AG04450 (cell line): ENCODE data around the gene KMT5C. TPM values are rescaled to one million over a fixed set of nuclear protein-coding genes. Genes with fewer than 3 reads are reported as not detected.

Experiments
- CTCF ChIA-PET: fragments of 300-600, 350-600 bp; formaldehyde crosslinking; extraction: SDS; loops from one replicate; lab custom pipeline; 2022; ENCODE audit warnings: antibody characterized with exemption, inconsistent platforms; lab: Charles Lee
- POLR2A ChIA-PET: fragments of 350-600 bp; formaldehyde crosslinking; extraction: SDS; loops from one replicate; lab custom pipeline; 2021; ENCODE audit warnings: antibody characterized with exemption, inconsistent platforms; lab: Yijun Ruan, JAX
- DNase-seq: peaks from one replicate; pipeline ENCODE4 v3.0.0-alpha.2; 2011; ENCODE audit warnings: low read depth, low spot score
- H3K27ac ChIP-seq: one replicate; pipeline ENCODE4 v1.5.1; 2012; ENCODE audit warnings: low read depth, low read length, control low read depth
- H3K27me3 ChIP-seq: one replicate; pipeline ENCODE4 v1.6.0; 2012; ENCODE audit warnings: low read length; ENCODE audit not compliant: control insufficient read depth, insufficient read depth
- H3K4me3 ChIP-seq: 2 replicates; pipeline ENCODE4 v1.5.1; 2011; ENCODE audit warnings: mild to moderate bottlenecking, low read depth, low read length, control low read depth
- H3K9me3 ChIP-seq: 2 replicates; pipeline ENCODE4 v1.5.1; 2012; ENCODE audit warnings: low read length; ENCODE audit not compliant: control insufficient read depth, insufficient read depth
- CTCF ChIP-seq: IDR thresholded peaks from 2 replicates; pipeline ENCODE4 v1.5.1; 2011; ENCODE audit warnings: low read depth, low read length, control low read depth, inconsistent platforms
- polyA plus RNA-seq: library from polyadenylated mRNA; depleted of rRNA; stranded (reverse); fragments of >200 nt; gene quantifications from 2 replicates; pipeline ENCODE4 v1.2.3, GENCODE V29; 2011

KMT5C gene
- polyA plus RNA-seq, 1 experiment, result 2.6 TPM

DNA sequence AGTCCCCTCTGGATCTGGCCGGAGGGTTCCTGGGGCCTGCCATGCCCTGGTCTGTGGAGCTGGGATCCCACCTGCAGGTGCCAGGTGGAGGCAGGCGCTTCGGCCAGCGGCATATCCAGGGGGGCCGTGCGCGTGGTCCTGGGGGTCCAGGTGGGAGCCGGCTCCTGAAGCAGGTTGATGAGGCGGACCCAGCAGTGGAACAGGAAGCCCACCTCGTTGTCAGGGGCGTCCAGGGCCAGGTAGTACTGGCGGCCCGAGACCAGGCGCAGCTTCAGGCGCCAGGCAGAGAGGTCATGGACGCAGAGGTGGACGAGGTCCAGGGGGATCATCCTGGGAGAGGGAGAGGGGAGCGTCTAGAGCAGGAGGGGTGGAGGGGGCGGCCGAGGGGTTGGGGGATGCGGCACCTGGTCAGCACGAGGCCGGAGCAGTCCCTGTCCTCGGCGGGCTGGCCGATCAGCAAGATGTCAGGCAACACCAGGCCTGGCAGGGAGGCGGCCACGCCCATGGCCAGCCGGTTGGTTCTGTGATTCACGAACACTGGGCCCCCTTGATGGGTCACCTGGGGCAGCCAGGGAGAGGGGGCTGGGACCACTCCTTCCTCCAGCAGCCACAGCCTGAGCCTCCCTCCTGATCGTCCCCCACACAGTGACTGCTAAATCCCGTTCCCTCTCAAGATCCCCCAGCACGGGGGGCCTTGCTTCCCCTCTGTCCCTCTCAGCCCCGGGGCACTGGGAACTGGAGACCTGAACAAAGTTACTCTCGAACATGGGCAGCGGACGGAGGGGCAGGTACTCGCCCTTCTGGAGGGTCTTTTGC lies 22.7 kb downstream of the KMT5C start:
- Histone ChIP-seq H3K4me3 (no peak overlapping the region), H3K9me3 (peaks cover 5% of the 10 kb centered on the region; the same call in 1 of the 2 replicates), H3K27me3 (peaks cover 3% of the 10 kb centered on the region), H3K27ac (no peak overlapping the region)
- TF ChIP-seq CTCF, result no peak
- ChIA-PET CTCF (no interaction called here), POLR2A (interaction anchor here (1.2 to 2.2 kb wide), 2 partner anchors 21 to 25 kb away, joined by 3 to 7 read pairs; partner anchors contain the start of gene TMEM238)
- DNase-seq, result no peak

GRCh38 chr19:55362990-55363716 lies 23.5 kb downstream of the KMT5C start, which contains the start of gene GARIN5B:
GARIN5B (minus strand) TSS chr19:55363260; CDS start chr19:55363066, 194 bp downstream.
- Histone ChIP-seq H3K27ac (no peak within 1 kb of the TSS), H3K27me3 (peaks cover 1% of the 10 kb centered on the region), H3K9me3 (peaks cover 4% of the 10 kb centered on the region; the same call in 1 of the 2 replicates), H3K4me3 (no peak within 1 kb of the TSS)
- TF ChIP-seq CTCF, result no peak
- ChIA-PET CTCF (no interaction called here), POLR2A (interaction anchor here (0.9 to 2.2 kb wide), 6 partner anchors 11 to 222 kb away, joined by 3 to 10 read pairs (median 4); partner anchors contain the start of genes KMT5C, TMEM238 and UBE2S)
- DNase-seq, result no peak

DNA sequence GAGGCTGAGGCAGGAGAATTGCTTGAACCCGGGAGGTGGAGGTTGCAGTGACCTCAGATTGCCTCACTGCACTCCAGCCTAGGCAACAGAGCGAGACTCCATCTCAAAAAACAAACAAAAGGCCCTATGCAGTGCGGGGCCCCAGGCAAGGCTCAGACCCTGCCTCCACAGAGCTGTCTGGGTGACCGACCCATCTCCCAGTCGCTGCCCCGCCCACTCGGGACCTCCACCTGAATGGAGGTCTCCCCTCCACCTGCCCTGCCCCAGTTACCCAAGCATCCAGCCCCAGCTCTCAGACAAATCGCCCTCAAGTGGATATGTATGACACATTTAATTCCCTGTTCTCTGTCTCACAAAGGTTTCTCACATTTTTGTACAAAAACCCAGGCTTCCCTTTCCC lies 25.6 kb downstream of the KMT5C start:
- POLR2A ChIA-PET, result interaction anchor here (0.5 kb wide), 1 partner anchor 37 kb away, joined by 7 read pairs; no protein-coding TSS in a partner anchor

DNA sequence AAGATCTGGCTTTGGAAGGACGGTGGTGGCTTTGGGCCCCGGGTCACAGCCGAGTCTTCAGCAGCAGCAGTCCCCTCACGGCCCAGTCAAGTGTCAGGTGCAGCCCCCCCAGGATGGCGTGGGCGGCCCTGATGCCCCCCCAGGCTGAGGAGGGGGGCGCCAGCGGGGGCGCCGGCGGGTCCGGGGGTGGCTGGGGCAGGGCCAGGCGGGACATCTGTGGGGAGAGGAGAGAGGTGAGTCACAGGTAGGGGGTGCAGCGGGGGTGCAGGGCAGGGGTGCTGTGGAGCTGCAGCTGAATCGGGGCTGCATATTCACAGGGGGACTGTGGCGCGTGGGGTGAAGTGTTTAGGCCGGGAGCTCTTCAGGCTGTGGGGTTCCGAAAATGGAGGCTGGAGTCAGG lies 26.3 kb downstream of the KMT5C start:
- H3K9me3 ChIP-seq, result no peaks in the 10 kb centered on the region; the same call in 1 of the 2 replicates
- H3K27me3 ChIP-seq, result no peaks in the 10 kb centered on the region
- H3K27ac ChIP-seq, result no peak overlapping the region
- DNase-seq, result no peak
- H3K4me3 ChIP-seq, result no peak overlapping the region
- CTCF ChIA-PET, result no interaction called here
- POLR2A ChIA-PET, result no interaction called here
- no peak for TF ChIP-seq CTCF

More for the DNA sequence above, 25.6 kb downstream of the KMT5C start:
- Histone ChIP-seq H3K27me3 (no peaks in the 10 kb centered on the region), H3K4me3 (no peak overlapping the region), H3K9me3 (no peaks in the 10 kb centered on the region; the same call in 1 of the 2 replicates), H3K27ac (no peak overlapping the region)
- CTCF ChIA-PET, result no interaction called here
- no peak for DNase-seq
- TF ChIP-seq CTCF, result no peak
